Heart left ventricle (tissue), 13 donors: ENCODE measurements around the gene MID1.

Experiments
- POLR2A ChIP-seq, 2 donors: fragments of 450-650 bp; IDR thresholded peaks; one replicate each; pipeline ENCODE4 v1.6.1; 2017; ENCODE audit warnings: antibody characterized with exemption in 2 of 2, mild to moderate bottlenecking in 2 of 2, moderate library complexity in 2 of 2
- TF ChIP-seq, protein P1 (sequence below), 12 donors: fragments of 200-600 bp; sonication (generic) in 4 of 12; IDR thresholded peaks; one replicate each; pipeline versions ENCODE4 v1.5.0 to v1.8.0; 2018 to 2022; ENCODE audit warnings: antibody characterized with exemption in 12 of 12, mild to moderate bottlenecking in 5 of 12
- donor health status: ischemic (EF 13 %, LVEDD 7.1; RV severe dilation, severe dysfunction).
- donor health status: DM: no; HTN: yes; CAD: no.
- donor health status: DM: no; HTN: no; CAD: no.
- donor health status: ischemic (EF 25% LVEDD 6.9; RV normal size, moderate dysfunction).
- donor health status: ischemic (EF 25% LVEDD 5.7; RV mildly dilated, moderate dysfunction).
- donor health status: ischemic (EF 35%, LVEDD 5.7; RV mildly dilated, moderate dysfunction).
- donor health status: nonischemic (EF 11% LVEDD 7.7; RV severe dilation, severe dysfunction).
- donor health status: DM: yes; HTN: yes; CAD: no.
- donor health status: PGD.
- donor health status: ischemic (EF 29% LVEDD 5.4; RV normal size, mild dysfunction).
- donor health status: nonischemic (EF 23%, LVEDD 6.1; RV moderate dilation, normal function).

DNA sequence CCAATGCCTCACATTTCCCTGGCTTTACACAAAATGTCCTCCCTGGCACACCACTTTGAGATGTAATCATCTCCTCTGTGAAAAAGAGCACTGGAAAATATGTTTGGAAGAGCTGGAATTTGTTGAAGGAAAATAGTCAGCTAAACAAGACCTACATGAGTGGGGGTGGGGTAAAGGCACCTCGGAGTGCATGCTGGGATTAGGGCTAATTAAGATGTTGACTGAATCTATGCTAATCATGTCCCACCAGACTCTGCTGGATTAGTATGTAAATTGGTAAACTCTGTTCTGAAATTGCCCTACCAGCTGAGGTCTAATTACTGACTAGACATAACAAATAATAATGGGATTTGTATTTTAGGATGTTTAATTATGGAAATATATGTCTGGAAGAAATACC, 46.8 kb upstream of the MID1 start:
- TF ChIP-seq, protein P1, sequence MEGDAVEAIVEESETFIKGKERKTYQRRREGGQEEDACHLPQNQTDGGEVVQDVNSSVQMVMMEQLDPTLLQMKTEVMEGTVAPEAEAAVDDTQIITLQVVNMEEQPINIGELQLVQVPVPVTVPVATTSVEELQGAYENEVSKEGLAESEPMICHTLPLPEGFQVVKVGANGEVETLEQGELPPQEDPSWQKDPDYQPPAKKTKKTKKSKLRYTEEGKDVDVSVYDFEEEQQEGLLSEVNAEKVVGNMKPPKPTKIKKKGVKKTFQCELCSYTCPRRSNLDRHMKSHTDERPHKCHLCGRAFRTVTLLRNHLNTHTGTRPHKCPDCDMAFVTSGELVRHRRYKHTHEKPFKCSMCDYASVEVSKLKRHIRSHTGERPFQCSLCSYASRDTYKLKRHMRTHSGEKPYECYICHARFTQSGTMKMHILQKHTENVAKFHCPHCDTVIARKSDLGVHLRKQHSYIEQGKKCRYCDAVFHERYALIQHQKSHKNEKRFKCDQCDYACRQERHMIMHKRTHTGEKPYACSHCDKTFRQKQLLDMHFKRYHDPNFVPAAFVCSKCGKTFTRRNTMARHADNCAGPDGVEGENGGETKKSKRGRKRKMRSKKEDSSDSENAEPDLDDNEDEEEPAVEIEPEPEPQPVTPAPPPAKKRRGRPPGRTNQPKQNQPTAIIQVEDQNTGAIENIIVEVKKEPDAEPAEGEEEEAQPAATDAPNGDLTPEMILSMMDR (IDR thresholded peaks at IDR 0.05): no peak
- no peak for TF ChIP-seq POLR2A (IDR thresholded peaks at IDR 0.05)
